Activated T-cell treated with anti-CD3 and anti-CD28 coated beads for 24 hours (primary cell): ENCODE data around the gene HSP90AB1.

Experiments used
- DNase-seq: peaks from one replicate; pipeline ENCODE4 v3.0.0-alpha.2; 2020; ENCODE audit warnings: low read depth

The HSP90AB1 gene

GRCh38 chr6:44255871-44256774 is 9.2 kb downstream of the HSP90AB1 start:
- no peak for DNase-seq

- no peak for DNase-seq
Measured at GRCh38 chr6:44256775-44257024, 9.8 kb downstream of the HSP90AB1 start.

GRCh38 chr6:44257025-44257752 is 10.3 kb downstream of the HSP90AB1 start, which contains the start of gene SLC35B2:
Gene SLC35B2 (minus strand): TSS chr6:44257528. CDS start chr6:44257410, 118 bp downstream.
- DNase-seq, result peak; percentile 59

- DNase-seq, result no peak
Measured at GRCh38 chr6:44257753-44258324, 10.9 kb downstream of the HSP90AB1 start.

- no peak for DNase-seq
Measured at GRCh38 chr6:44258325-44258863, 11.5 kb downstream of the HSP90AB1 start.

GRCh38 chr6:44258921-44259320 is 12.0 kb downstream of the HSP90AB1 start:
- DNase-seq, result no peak

GRCh38 chr6:44260011-44260410 is 13.1 kb downstream of the HSP90AB1 start:
- DNase-seq, result no peak

- DNase-seq, result no peak
Measured at GRCh38 chr6:44260451-44261297, 13.8 kb downstream of the HSP90AB1 start.

GRCh38 chr6:44261581-44261980 is 14.7 kb downstream of the HSP90AB1 start:
- DNase-seq, result no peak

GRCh38 chr6:44262467-44263353 is 15.8 kb downstream of the HSP90AB1 start:
- DNase-seq, result no peak

GRCh38 chr6:44263354-44264100 is 16.6 kb downstream of the HSP90AB1 start:
- no peak for DNase-seq

- DNase-seq, result no peak
Measured at GRCh38 chr6:44264154-44265006, 17.5 kb downstream of the HSP90AB1 start.

- DNase-seq, result peak; percentile 96
Measured at GRCh38 chr6:44265007-44265721, 18.3 kb downstream of the HSP90AB1 start, which contains the start of gene NFKBIE. Gene NFKBIE (minus strand): TSS chr6:44265551. CDS start chr6:44265346, 205 bp downstream.

GRCh38 chr6:44265722-44266233 is 18.9 kb downstream of the HSP90AB1 start:
- DNase-seq, result no peak

- DNase-seq, result no peak
Measured at GRCh38 chr6:44266347-44266746, 19.4 kb downstream of the HSP90AB1 start.

GRCh38 chr6:44267252-44267651 is 20.4 kb downstream of the HSP90AB1 start:
- no peak for DNase-seq

GRCh38 chr6:44268095-44268628 is 21.3 kb downstream of the HSP90AB1 start:
- peak; percentile 47 for DNase-seq
